H1 (cell line): ENCODE measurements around the gene CXCL14. TPM values are rescaled to one million over a fixed set of nuclear protein-coding genes. Genes with fewer than 3 reads are reported as not detected.

Experiments used
- CTCF ChIA-PET: fragments of 300-600 bp; sonication (Branson Sonifier 250); formaldehyde crosslinking; loops from one replicate; lab custom pipeline; 2021; ENCODE audit not compliant: partially characterized antibody; lab: Charles Lee
- POLR2A ChIA-PET: fragments of 300-600 bp; sonication (Branson Sonifier 250); formaldehyde crosslinking; loops from one replicate; lab custom pipeline; 2021; ENCODE audit warnings: inconsistent platforms; ENCODE audit not compliant: partially characterized antibody; lab: Charles Lee
- DNase-seq, 2 experiments: peaks; one replicate each; pipeline versions ENCODE4 v3.0.0 to v3.0.0-alpha.2; 2010 to 2022; ENCODE audit warnings: low spot score in 2 of 2, low read depth in 1 of 2, mixed read lengths in 1 of 2
- FAIRE-seq: peaks from 2 replicates; lab custom pipeline; 2011; peaks lifted over from hg19 to GRCh38; lab: Jason Lieb, UNC
- H2AFZ ChIP-seq: 2 replicates; pipeline ENCODE4 v1.8.1; 2012; ENCODE audit warnings: low read length, inconsistent platforms
- H2AK5ac ChIP-seq: 2 replicates; pipeline ENCODE4 v1.6.1; 2013; ENCODE audit warnings: low read depth, low read length
- H2BK120ac ChIP-seq: replicated peaks from 2 replicates; pipeline ENCODE3; 2013; ENCODE audit warnings: low read depth, low read length, inconsistent platforms
- H2BK12ac ChIP-seq: 2 replicates; pipeline ENCODE4 v1.6.1; 2013; ENCODE audit warnings: low read depth, low read length
- H2BK15ac ChIP-seq: 2 replicates; pipeline ENCODE4 v1.6.1; 2013; ENCODE audit warnings: low read length
- H2BK20ac ChIP-seq: 2 replicates; pipeline ENCODE4 v1.6.1; 2013; ENCODE audit warnings: low read length
- H2BK5ac ChIP-seq: 2 replicates; pipeline ENCODE4 v1.6.1; 2013; ENCODE audit warnings: low read depth, low read length
- H3K14ac ChIP-seq: 2 replicates; pipeline ENCODE4 v1.6.1; 2013; ENCODE audit warnings: inconsistent platforms; ENCODE audit not compliant: insufficient read length
- H3K18ac ChIP-seq: 2 replicates; pipeline ENCODE4 v1.6.1; 2013; ENCODE audit warnings: low read length; ENCODE audit errors: extremely low read depth
- H3K23ac ChIP-seq: 2 replicates; pipeline ENCODE4 v1.6.1; 2013; ENCODE audit warnings: inconsistent platforms; ENCODE audit not compliant: insufficient read length
- H3K23me2 ChIP-seq: 2 replicates; pipeline ENCODE4 v1.6.1; 2013; ENCODE audit warnings: low read depth, low read length
- H3K27ac ChIP-seq: 2 replicates; pipeline ENCODE4 v1.6.1; 2011; ENCODE audit warnings: low read depth, low read length, inconsistent platforms
- H3K27me3 ChIP-seq, 4 experiments: replicated peaks in 1 of 4; 1 replicate in 1 of 4; 2 replicates in 3 of 4; pipeline versions ENCODE4 v1.6.1 to v1.8.1; 2011 to 2013; ENCODE audit warnings: low read length in 3 of 4, mild to moderate bottlenecking in 3 of 4, inconsistent platforms in 2 of 4, mixed read lengths in 2 of 4, moderate library complexity in 1 of 4; ENCODE audit not compliant: control insufficient read depth in 3 of 4, insufficient read depth in 3 of 4; ENCODE audit errors: extremely low read depth in 1 of 4
- H3K36me3 ChIP-seq, 4 experiments: 2 replicates each; pipeline versions ENCODE4 v1.6.1 to v1.8.1; 2011 to 2013; ENCODE audit warnings: mild to moderate bottlenecking in 4 of 4, low read length in 3 of 4, moderate library complexity in 2 of 4, control low read depth in 1 of 4, inconsistent platforms in 1 of 4; ENCODE audit not compliant: insufficient read depth in 4 of 4, control insufficient read depth in 2 of 4
- H3K4ac ChIP-seq: replicated peaks from 2 replicates; pipeline ENCODE3; 2013; ENCODE audit warnings: low read length, low read depth, mixed read lengths, inconsistent platforms; ENCODE audit not compliant: insufficient read length
- H3K4me1 ChIP-seq, 4 experiments: replicated peaks in 1 of 4; 1 replicate in 1 of 4; 2 replicates in 3 of 4; pipeline versions ENCODE4 v1.6.1 to v1.8.1; 2011 to 2013; ENCODE audit warnings: low read length in 3 of 4, inconsistent platforms in 2 of 4, mixed read lengths in 1 of 4; ENCODE audit not compliant: insufficient read depth in 4 of 4, control insufficient read depth in 3 of 4
- H3K4me2 ChIP-seq, 2 experiments: 2 replicates each; pipeline versions ENCODE4 v1.6.1 to v1.8.1; 2011 to 2013; ENCODE audit warnings: low read depth in 2 of 2, low read length in 2 of 2, control low read depth in 1 of 2, inconsistent platforms in 1 of 2, mild to moderate bottlenecking in 1 of 2; ENCODE audit not compliant: insufficient read depth in 1 of 2
- H3K4me3 ChIP-seq, 4 experiments: fragments of 200-600, 300-600 bp in 1 of 4; sonication (generic), shearing (Covaris generic), sonication (Bioruptor Twin) in 1 of 4; 2 replicates each; pipeline versions ENCODE4 v1.5.1 to v1.8.1; 2011 to 2016; ENCODE audit warnings: low read length in 4 of 4, low read depth in 3 of 4, control low read depth in 2 of 4, inconsistent platforms in 2 of 4, mild to moderate bottlenecking in 2 of 4, mixed read lengths in 1 of 4, moderate library complexity in 1 of 4; ENCODE audit not compliant: insufficient read depth in 2 of 4; ENCODE audit errors: extremely low read depth in 1 of 4
- H3K56ac ChIP-seq: replicated peaks from 2 replicates; pipeline ENCODE3; 2013; ENCODE audit warnings: low read depth, mild to moderate bottlenecking, mixed read lengths, low read length, inconsistent platforms; ENCODE audit not compliant: insufficient read length
- H3K79me1 ChIP-seq: 2 replicates; pipeline ENCODE4 v1.6.1; 2013; ENCODE audit warnings: low read depth, low read length, control low read depth
- H3K79me2 ChIP-seq, 2 experiments: 2 replicates each; pipeline versions ENCODE4 v1.6.1 to v1.8.1; 2012 to 2013; ENCODE audit warnings: low read length in 2 of 2, mild to moderate bottlenecking in 2 of 2, inconsistent platforms in 1 of 2; ENCODE audit not compliant: insufficient read depth in 2 of 2, control insufficient read depth in 1 of 2
- H3K9ac ChIP-seq, 4 experiments: replicated peaks in 1 of 4; 1 replicate in 1 of 4; 2 replicates in 3 of 4; pipeline versions ENCODE4 v1.6.1 to v1.8.1; 2011 to 2013; ENCODE audit warnings: low read depth in 3 of 4, low read length in 3 of 4, control low read depth in 2 of 4, mild to moderate bottlenecking in 2 of 4, moderate library complexity in 2 of 4, inconsistent platforms in 1 of 4; ENCODE audit errors: extremely low read depth in 1 of 4
- H3K9me3 ChIP-seq, 2 experiments: 2 replicates each; pipeline versions ENCODE4 v1.6.1 to v1.8.1; 2012 to 2013; ENCODE audit warnings: mild to moderate bottlenecking in 2 of 2, moderate library complexity in 2 of 2, control low read depth in 1 of 2, inconsistent platforms in 1 of 2, low read depth in 1 of 2, low read length in 1 of 2, mixed read lengths in 1 of 2; ENCODE audit not compliant: insufficient read depth in 2 of 2
- H4K20me1 ChIP-seq, 2 experiments: replicated peaks in 1 of 2; 2 replicates each; pipeline versions ENCODE3 to v1.8.1; 2011 to 2013; ENCODE audit warnings: inconsistent platforms in 2 of 2, low read length in 2 of 2, mild to moderate bottlenecking in 1 of 2; ENCODE audit not compliant: insufficient read depth in 2 of 2, control insufficient read depth in 1 of 2
- H4K5ac ChIP-seq: 2 replicates; pipeline ENCODE4 v1.6.1; 2013; ENCODE audit warnings: low read length, low read depth, mixed read lengths, inconsistent platforms; ENCODE audit not compliant: insufficient read length
- H4K8ac ChIP-seq: 2 replicates; pipeline ENCODE4 v1.8.0; 2013; ENCODE audit warnings: mild to moderate bottlenecking, moderate library complexity, low read length, inconsistent platforms; ENCODE audit not compliant: insufficient read depth; ENCODE audit errors: extremely low read depth
- H4K91ac ChIP-seq: replicated peaks from 2 replicates; pipeline ENCODE3; 2013; ENCODE audit warnings: low read length, mixed read lengths, inconsistent platforms; ENCODE audit not compliant: insufficient read length
- CBX8 ChIP-seq: fragments of 300-800, 300-1000 bp; sonication (generic); IDR thresholded peaks from 2 replicates; pipeline ENCODE4 v1.7.1; 2016; ENCODE audit warnings: low read depth, low read length, borderline replicate concordance
- CTCF ChIP-seq, 3 experiments: IDR thresholded peaks; 1 replicate in 2 of 3; 2 replicates in 1 of 3; pipeline versions ENCODE4 v1.5.1 to v1.6.1; 2011; ENCODE audit warnings: low read length in 3 of 3, mild to moderate bottlenecking in 3 of 3, inconsistent platforms in 2 of 3, low read depth in 1 of 3, moderate library complexity in 1 of 3; ENCODE audit not compliant: insufficient read depth in 1 of 3; ENCODE audit errors: control extremely low read depth in 1 of 3
- KDM5A ChIP-seq: fragments of 200-600 bp; IDR thresholded peaks from 2 replicates; pipeline ENCODE4 v1.7.1; 2012; ENCODE audit warnings: mild to moderate bottlenecking, low read length, inconsistent platforms, mixed read lengths
- RAD21 ChIP-seq, 2 experiments: IDR thresholded peaks in 1 of 2; conservative IDR thresholded peaks in 1 of 2; 2 replicates each; pipeline ENCODE4 v1.6.1; 2011; ENCODE audit warnings: low read depth in 2 of 2, low read length in 2 of 2, improper control_type of control experiment in 1 of 2, inconsistent platforms in 1 of 2, mild to moderate bottlenecking in 1 of 2, moderate library complexity in 1 of 2
- SIN3A ChIP-seq, 2 experiments: IDR thresholded peaks in 1 of 2; conservative IDR thresholded peaks in 1 of 2; 2 replicates each; pipeline ENCODE4 v1.6.1; 2011 to 2012; ENCODE audit warnings: low read length in 2 of 2, improper control_type of control experiment in 1 of 2, low read depth in 1 of 2, mild to moderate bottlenecking in 1 of 2
- SP1 ChIP-seq: IDR thresholded peaks from 2 replicates; pipeline ENCODE4 v1.6.1; 2011; ENCODE audit warnings: low read depth, low read length
- YY1 ChIP-seq: IDR thresholded peaks from 2 replicates; pipeline ENCODE4 v1.6.1; 2011; ENCODE audit warnings: low read depth, mild to moderate bottlenecking, low read length
- WGBS, 2 experiments: shearing (Covaris generic) in 1 of 2; methylation state at CpG; one replicate each; pipeline versions ENCODE4 v1.1.6 to v1.1.7; 2013 to 2015; ENCODE audit warnings: low lambda C conversion rate in 2 of 2, mixed read lengths in 2 of 2, inconsistent platforms in 1 of 2, low coverage in 1 of 2, missing lambda C conversion rate in 1 of 2; ENCODE audit not compliant: insufficient replicate concordance in 2 of 2, insufficient coverage in 1 of 2, insufficient read length in 1 of 2; ENCODE audit errors: extremely low coverage in 1 of 2, missing lambda C conversion rate in 1 of 2; 5-methylcytosine and 5-hydroxymethylcytosine counted together
- polyA plus RNA-seq, 7 experiments: library from polyadenylated mRNA; depleted of rRNA in 3 of 7; stranded (reverse) in 5 of 7; unstranded in 2 of 7; fragments of >200 nt in 5 of 7; fragments of 200-250 nt in 2 of 7; gene quantifications; 1 replicate in 5 of 7; 2 replicates in 1 of 7; 4 replicates in 1 of 7; pipeline versions ENCODE4 v1.2.1 to v1.2.3, GENCODE V29; 2011 to 2013; ENCODE audit warnings: missing spikeins in 2 of 7, mixed read lengths in 2 of 7
- total RNA-seq: library from RNA; stranded (reverse); fragmentation: NEBNext Ultra II Directional; extraction: Animal tissue kit (Norgen Biotek cat#: 25700); gene quantifications from 2 replicates; pipeline ENCODE4 v1.2.1, GENCODE V29; 2021

The CXCL14 gene
- total and polyA plus RNA-seq, 2 of the 8 experiments (the other 6 are each of a cell fraction or from before 2014, with no cell fraction given), result 1.5 to 1.8 TPM

GRCh38 chr5:135553688-135554462 lies 24.9 kb downstream of the CXCL14 start:
- POLR2A ChIA-PET, result interaction anchor here (0.6 to 1.9 kb wide), 2 partner anchors 24 to 87 kb away, joined by 3 to 6 read pairs; no protein-coding TSS in a partner anchor
- H2BK20ac ChIP-seq, result no peak overlapping the region
- no peak overlapping the region for H3K14ac ChIP-seq
- H2BK15ac ChIP-seq, result no peak overlapping the region
- H4K91ac ChIP-seq, result no peak overlapping the region
- H2BK5ac ChIP-seq, result no peak overlapping the region
- H3K36me3 ChIP-seq, result no peaks in the 10 kb centered on the region
- no peaks in the 10 kb centered on the region for H3K9me3 ChIP-seq
- H3K23me2 ChIP-seq, result no peaks in the 10 kb centered on the region
- H3K4me2 ChIP-seq, result no peak overlapping the region; a peak in 1 of 4 replicates
- no peak overlapping the region for H3K4ac ChIP-seq
- CTCF ChIA-PET, result interaction anchor here (0.7 to 11.4 kb wide), 33 partner anchors 13 to 660 kb away, joined by 3 to 778 read pairs (median 4); partner anchors contain the start of genes CXCL14, IL9, NEUROG1 and SLC25A48
- no peaks in the 10 kb centered on the region for H3K79me1 ChIP-seq
- FAIRE-seq (peak; percentile 24), DNase-seq (no peak)
- H4K8ac ChIP-seq, result no peak overlapping the region
- no peaks in the 10 kb centered on the region; a peak in 2 of 7 replicates for H3K4me1 ChIP-seq
- no peak overlapping the region for H2AK5ac ChIP-seq
- no peak overlapping the region for H3K27ac ChIP-seq
- H3K27me3 ChIP-seq, result peaks cover 21 to 29% (median 28%) of the 10 kb centered on the region in 4 experiments
- H3K4me3 ChIP-seq, result no peak overlapping the region
- no peak overlapping the region for H3K9ac ChIP-seq
- WGBS, 2 experiments, result 44% methylated on average over 8 of the region's 8 CpGs; no CpG with 5 or more reads in 1 of the 2 experiments
- no peak overlapping the region for H2BK12ac ChIP-seq
- H3K79me2 ChIP-seq, result no peaks in the 10 kb centered on the region
- H2BK120ac ChIP-seq, result no peak overlapping the region
- peaks cover 0 to 8% of the 10 kb centered on the region in 2 experiments for H4K20me1 ChIP-seq
- H3K23ac ChIP-seq, result no peak overlapping the region
- H3K56ac ChIP-seq, result no peak overlapping the region
- H4K5ac ChIP-seq, result no peak overlapping the region
- no peak overlapping the region for H3K18ac ChIP-seq
- 0 out of 2 replicates have a peak overlapping the region, but pooled peaks have one; percentile 19 for H2AFZ ChIP-seq
- no peak for TF ChIP-seq SIN3A (conservative IDR thresholded peaks at IDR 0.05 in 1 of 2, IDR thresholded peaks at IDR 0.05 in 1 of 2; ENCODE audit: low read depth in 1 of 2, low read length in 2 of 2)
- no peak for TF ChIP-seq CBX8
- TF ChIP-seq SP1, result no peak
- TF ChIP-seq YY1, result no peak
- peak; percentile 84 to 87 for TF ChIP-seq RAD21 (IDR thresholded peaks at IDR 0.05 in 1 of 2, conservative IDR thresholded peaks at IDR 0.05 in 1 of 2; ENCODE audit: low read depth in 2 of 2, low read length in 2 of 2)
- no peak for TF ChIP-seq KDM5A
- peak; percentile 68 to 86 (median 77) for TF ChIP-seq CTCF (IDR thresholded peaks at IDR 0.05; ENCODE audit: control extremely low read depth in 1 of 3, insufficient read depth in 1 of 3, low read depth in 1 of 3, low read length in 3 of 3)
